Cardiac muscle cell (in vitro differentiated cells and primary cell): ENCODE data around the gene C5orf52. TPM values are rescaled to one million over a fixed set of nuclear protein-coding genes. Genes with fewer than 3 reads are reported as not detected.

ENCODE experiments used
- DNase-seq, 2 donors: peaks; one replicate each; pipeline versions ENCODE4 v3.0.0 to v3.0.0-alpha.2; 2010 to 2017; ENCODE audit warnings: low read depth in 1 of 2, low spot score in 1 of 2
- H3K27ac ChIP-seq: fragments of 200-600 bp; sonication (generic); 2 replicates; pipeline ENCODE4 v1.5.1; 2016
- H3K27me3 ChIP-seq: fragments of 200-600 bp; sonication (generic); 2 replicates; pipeline ENCODE4 v1.6.0; 2016; ENCODE audit warnings: control low read depth
- H3K36me3 ChIP-seq: fragments of 200-600 bp; sonication (generic); 2 replicates; pipeline ENCODE4 v1.5.1; 2016; ENCODE audit warnings: control low read depth
- H3K4me1 ChIP-seq: fragments of 200-600 bp; sonication (generic); 2 replicates; pipeline ENCODE4 v1.8.1; 2017; ENCODE audit warnings: low read depth, mild to moderate bottlenecking, mixed run types
- H3K4me3 ChIP-seq: fragments of 200-600 bp; sonication (generic); 2 replicates; pipeline ENCODE4 v1.5.1; 2016; ENCODE audit warnings: mild to moderate bottlenecking
- H3K9me3 ChIP-seq: fragments of 200-600 bp; sonication (generic); 2 replicates; pipeline ENCODE4 v1.5.1; 2017; ENCODE audit warnings: low read depth, mild to moderate bottlenecking, control low read depth
- polyA plus RNA-seq: library from polyadenylated mRNA; unstranded; fragments of >200 nt; fragmentation: Nextera tagmentation; extraction: Ambion mirVana; gene quantifications from 2 replicates; pipeline ENCODE4 v1.2.1, GENCODE V29; 2016
- total RNA-seq: library from RNA; depleted of rRNA; stranded (reverse); fragments of >200 nt; gene quantifications from 2 replicates; pipeline ENCODE4 v1.2.3, GENCODE V29; 2016
- TF ChIP-seq, protein P1 (sequence below): IDR thresholded peaks from 2 replicates; pipeline ENCODE4 v1.5.1; 2012; ENCODE audit warnings: low read depth, mild to moderate bottlenecking, low read length

C5orf52 gene
- total and polyA plus RNA-seq, 2 experiments from 2014 or later = not detected

GRCh38 chr5:157648275-157648990, 22.9 kb upstream of the C5orf52 start:
- Histone ChIP-seq H3K36me3 (no peaks in the 10 kb centered on the region), H3K4me3 (no peak overlapping the region), H3K9me3 (no peaks in the 10 kb centered on the region), H3K27ac (no peak overlapping the region), H3K4me1 (no peaks in the 10 kb centered on the region), H3K27me3 (no peaks in the 10 kb centered on the region)
- no peak for DNase-seq
- TF ChIP-seq, protein P1, sequence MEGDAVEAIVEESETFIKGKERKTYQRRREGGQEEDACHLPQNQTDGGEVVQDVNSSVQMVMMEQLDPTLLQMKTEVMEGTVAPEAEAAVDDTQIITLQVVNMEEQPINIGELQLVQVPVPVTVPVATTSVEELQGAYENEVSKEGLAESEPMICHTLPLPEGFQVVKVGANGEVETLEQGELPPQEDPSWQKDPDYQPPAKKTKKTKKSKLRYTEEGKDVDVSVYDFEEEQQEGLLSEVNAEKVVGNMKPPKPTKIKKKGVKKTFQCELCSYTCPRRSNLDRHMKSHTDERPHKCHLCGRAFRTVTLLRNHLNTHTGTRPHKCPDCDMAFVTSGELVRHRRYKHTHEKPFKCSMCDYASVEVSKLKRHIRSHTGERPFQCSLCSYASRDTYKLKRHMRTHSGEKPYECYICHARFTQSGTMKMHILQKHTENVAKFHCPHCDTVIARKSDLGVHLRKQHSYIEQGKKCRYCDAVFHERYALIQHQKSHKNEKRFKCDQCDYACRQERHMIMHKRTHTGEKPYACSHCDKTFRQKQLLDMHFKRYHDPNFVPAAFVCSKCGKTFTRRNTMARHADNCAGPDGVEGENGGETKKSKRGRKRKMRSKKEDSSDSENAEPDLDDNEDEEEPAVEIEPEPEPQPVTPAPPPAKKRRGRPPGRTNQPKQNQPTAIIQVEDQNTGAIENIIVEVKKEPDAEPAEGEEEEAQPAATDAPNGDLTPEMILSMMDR = no peak

GRCh38 chr5:157649101-157649500, 22.2 kb upstream of the C5orf52 start:
- DNase-seq = no peak
- no peak overlapping the region for H3K4me3 ChIP-seq
- no peak overlapping the region for H3K27ac ChIP-seq
- no peaks in the 10 kb centered on the region for H3K36me3 ChIP-seq
- no peaks in the 10 kb centered on the region for H3K4me1 ChIP-seq
- H3K9me3 ChIP-seq = no peaks in the 10 kb centered on the region
- TF ChIP-seq, protein P1 = no peak
- no peaks in the 10 kb centered on the region for H3K27me3 ChIP-seq

- Histone ChIP-seq H3K9me3 (no peaks in the 10 kb centered on the region), H3K27ac (no peak overlapping the region), H3K27me3 (no peaks in the 10 kb centered on the region), H3K4me1 (no peaks in the 10 kb centered on the region), H3K4me3 (no peak overlapping the region), H3K36me3 (no peaks in the 10 kb centered on the region)
- TF ChIP-seq, protein P1 = no peak
- DNase-seq = no peak
Observed at GRCh38 chr5:157650991-157651611, 20.2 kb upstream of the C5orf52 start.

DNA sequence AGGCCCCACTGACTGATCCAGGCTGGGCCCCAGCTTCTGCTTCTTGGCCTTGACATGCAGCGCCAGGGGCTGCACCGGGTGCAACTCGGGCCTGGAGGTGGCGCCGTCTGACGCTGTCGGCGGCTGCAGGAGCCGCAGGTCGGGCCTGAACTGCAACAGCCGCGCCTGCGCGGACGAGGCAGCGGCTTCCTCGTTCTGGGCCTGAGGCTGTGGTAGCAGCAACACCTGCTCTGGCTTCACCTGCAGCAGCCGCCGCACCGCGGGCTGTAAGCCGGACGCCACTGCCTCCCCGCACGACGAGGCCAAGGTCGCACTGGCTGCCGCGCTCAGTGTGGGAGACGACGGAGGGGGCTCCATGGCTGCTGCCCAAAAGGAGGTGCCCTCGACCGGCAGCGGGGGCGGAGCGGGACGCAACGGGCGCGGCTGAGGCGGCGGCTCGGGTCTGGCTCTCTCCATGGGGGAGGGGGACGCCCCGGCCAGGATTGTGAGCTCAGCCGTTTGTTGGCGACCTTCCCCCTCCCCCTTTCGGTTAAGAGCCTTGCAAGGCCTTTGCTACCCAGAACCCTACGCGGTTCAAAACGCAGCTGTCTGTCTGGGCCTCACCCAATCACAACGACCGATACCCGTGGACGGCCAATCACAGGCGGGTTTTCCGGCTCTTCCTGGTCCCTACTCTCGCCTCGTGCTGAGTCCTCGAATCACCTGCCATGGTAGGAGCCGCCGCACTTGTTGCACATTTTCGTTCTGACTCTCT, 19.5 kb upstream of the C5orf52 start:
- peak in 1 of 2 donors; percentile 83 for DNase-seq
- Histone ChIP-seq H3K4me3 (no peak overlapping the region), H3K9me3 (peaks cover 6% of the 10 kb centered on the region)

GRCh38 chr5:157652377-157652692, 19.0 kb upstream of the C5orf52 start, which contains the start of gene SOX30:
Gene SOX30 (minus strand): TSS chr5:157652438. CDS start chr5:157652078, 360 bp downstream.
- Histone ChIP-seq H3K4me1 (no peaks in the 10 kb centered on the region), H3K4me3 (no peak within 1 kb of the TSS), H3K9me3 (peaks cover 11% of the 10 kb centered on the region), H3K27ac (no peak within 1 kb of the TSS), H3K36me3 (no peaks in the 10 kb centered on the region), H3K27me3 (no peaks in the 10 kb centered on the region)
- DNase-seq = no peak
- TF ChIP-seq, protein P1 = no peak

More for the DNA sequence above, 19.5 kb upstream of the C5orf52 start:
- Histone ChIP-seq H3K4me1 (no peaks in the 10 kb centered on the region), H3K36me3 (no peaks in the 10 kb centered on the region), H3K27me3 (no peaks in the 10 kb centered on the region), H3K27ac (no peak overlapping the region)
- TF ChIP-seq, protein P1 = peak; percentile 52
